Measurements from ENCODE around the gene SLC10A3.
"Not testable (repeated sequence)": the region's sequence is repeated elsewhere in the genome, so short reads cannot be mapped to it uniquely, and the experiment has no call there.

Gene SLC10A3

DNA sequence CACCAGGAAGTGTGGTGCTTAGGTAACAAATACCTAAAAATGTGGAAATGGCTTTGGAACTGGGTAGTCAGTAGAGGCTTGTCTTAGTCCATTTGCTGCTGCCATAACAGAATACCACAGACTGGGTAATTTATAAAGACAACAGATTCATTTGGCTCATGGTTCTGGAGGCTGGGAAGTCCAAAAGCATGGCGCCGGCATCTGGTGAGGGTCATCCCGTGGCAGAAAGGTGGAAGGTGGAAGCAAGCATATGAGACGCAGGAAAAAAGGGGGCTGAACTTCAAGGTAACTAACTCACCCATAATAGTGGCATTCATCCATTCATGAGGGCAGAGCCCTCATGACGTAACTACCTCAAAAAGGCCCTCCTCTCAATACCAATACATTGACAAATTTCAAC lies 19.0 kb upstream of the SLC10A3 start:
- no peak for DNase-seq

DNA sequence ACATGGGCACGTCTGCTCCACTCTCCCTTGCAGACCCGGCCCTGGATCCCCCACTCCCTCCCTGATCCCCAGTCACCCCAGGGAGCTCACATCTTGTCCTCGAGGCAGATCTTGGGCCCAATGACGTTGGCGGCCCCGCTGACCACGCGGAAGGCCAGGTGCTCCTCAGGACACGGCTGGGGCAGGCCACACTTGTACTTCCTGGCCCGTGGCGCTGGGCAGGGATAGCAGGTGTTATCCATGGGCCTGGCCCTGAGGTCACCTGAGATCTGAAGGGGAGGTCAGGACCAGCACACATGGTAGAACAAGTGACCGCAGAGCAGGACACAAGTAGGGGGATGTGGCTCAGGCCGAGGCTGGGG lies 17.9 kb upstream of the SLC10A3 start:
- no peak for DNase-seq

DNA sequence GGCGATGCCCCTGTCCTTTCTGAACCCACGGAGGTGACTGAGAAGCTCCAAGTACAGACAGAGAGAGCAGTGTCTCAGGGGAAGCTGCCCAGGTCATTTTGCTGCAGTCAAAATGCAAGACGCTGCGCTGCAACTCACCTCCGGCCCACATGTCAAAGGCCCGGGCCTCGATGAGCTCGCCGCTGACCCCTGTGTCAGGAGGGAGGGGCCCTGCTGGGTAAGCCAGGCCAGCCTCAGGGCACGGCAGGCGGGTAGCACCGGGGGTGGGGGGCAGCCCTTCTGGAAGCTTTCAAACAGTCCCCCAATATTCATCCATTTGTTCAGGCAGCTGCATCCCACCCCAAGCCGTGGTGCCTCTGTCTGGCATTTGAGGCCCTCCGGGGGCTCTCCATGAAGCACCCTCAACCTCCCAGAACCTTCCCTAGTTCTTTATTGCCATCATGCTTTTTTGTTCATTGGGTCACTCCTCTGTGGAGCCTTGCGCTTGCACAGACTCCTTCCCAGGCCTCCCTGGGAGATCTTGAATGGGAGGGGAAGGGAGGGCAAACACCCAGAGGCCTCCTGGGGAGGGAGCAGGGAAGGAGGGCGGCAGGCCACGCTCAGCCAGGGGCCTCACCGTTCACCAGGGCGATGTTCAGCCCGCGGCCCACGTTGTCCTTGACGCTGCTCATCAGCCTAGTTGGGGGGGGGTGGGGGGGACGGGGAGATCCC lies 17.4 kb upstream of the SLC10A3 start:
- no peak for DNase-seq

DNA sequence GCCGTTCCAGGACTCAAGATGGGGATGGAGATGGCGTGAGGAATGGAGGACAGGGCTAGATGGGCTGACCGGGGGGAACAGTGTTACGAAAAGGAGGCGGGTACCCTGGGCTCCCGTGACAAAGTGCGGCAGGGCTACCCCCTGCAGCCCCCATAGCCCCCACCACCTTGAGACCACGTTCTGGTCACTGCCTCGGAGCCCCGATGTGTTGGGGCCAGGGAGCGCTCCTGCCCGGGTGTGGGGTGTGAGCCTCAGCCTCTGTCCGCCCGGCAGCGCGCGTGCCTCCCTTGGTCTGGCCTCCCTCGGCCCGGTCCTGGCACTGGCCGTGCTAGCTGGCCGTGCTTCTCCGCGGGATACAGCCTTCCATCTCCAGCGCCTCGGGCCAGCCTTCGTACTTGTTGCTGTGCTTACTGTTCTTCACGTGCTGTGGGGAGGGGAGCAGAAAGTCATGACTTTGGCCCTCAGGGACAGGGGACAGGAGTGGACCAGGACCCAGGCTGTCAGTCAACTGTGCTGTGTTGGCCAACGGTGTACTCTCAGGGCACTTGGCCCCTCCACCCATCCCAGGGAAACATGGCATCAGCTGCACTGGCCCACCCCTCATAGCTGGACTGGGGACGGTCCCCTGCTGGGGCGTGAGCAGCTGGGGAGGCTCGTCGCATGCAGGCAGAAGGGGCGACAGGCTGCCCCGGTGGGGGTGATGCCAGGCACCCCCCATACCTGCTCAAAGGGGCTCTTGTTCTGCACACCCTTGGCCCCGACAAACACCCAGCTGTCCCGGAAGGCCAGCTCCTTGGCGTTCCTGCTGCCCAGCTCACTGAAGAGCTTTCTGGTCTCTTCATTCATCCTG lies 16.3 kb upstream of the SLC10A3 start:
- DNase-seq = no peak

DNA sequence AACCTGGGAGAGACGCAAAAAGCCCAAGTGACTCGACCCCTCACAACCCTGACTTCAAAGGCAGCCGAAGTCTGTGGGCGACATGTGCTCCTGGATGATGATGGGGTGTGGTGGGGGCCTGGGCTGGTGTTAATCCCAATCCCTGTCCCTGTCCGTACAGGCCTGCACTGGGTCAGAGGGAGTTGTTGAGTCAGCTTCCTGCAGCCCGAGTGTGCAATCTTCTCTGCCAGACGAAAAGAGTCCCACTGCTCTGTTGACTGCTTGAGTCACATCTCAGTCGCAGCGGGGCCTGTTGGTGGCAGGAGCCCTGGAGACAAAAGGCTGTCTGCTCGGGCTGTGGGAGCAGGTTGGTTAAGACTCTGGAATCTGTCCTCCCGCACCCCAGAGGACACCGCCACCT lies 15.3 kb upstream of the SLC10A3 start:
- no peak for DNase-seq

DNA sequence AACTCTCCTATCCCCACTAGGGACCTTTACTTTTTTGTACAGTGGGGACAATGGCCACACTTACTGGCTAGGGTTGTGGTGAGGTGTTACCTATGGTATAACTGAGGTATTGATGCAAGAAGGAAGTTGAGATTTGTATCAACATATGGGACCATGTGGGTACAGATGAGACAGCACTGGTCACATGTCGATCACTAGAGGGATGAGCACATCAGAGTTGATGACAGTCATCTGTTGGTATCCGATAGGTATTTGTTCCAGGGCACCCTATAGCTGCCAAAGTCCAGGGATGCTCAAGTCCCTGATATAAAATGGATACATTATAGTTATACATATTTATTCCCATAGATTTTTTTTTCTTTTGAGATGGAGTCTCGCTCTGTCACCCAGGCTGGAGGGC lies 12.6 kb upstream of the SLC10A3 start:
- no peak for DNase-seq

DNA sequence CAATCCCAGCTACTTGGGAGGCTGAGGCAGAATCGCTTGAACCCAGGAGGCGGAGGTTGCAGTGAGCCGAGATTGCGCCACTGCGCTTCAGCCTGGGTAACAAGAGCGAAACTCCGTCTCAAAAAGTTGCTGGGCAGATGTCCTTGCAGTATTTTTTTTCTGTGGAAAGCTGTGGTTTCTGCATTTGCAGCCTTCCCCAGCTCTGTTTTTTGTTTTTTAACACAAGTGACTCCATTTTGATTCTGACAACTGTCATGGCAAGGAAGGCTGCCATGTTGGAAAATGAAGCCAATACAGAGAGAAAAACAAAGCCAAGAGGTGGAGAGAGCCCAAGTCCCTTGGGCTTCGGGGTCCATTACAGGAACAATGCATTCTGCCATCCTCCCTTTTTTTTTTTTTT lies 11.7 kb upstream of the SLC10A3 start:
- no peak for DNase-seq

DNA sequence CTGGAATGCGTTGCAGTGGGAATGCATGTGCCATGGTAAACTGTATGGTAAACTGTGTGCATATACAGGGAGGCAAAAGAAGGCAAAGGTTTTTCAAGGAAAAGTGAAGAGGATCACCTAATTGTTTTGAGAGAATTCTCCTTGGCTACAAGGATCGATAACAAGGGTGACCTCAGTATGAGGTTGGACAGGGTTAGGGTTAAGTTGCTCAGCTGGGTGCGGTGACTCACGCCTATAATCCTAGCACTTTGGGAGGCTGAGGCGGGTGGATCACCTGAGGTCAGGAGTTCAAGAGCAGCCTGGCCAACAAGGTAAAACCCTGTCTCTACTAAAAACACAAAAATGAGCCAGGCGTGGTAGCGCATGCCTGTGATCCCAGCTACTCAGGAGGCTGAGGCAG lies 11.0 kb upstream of the SLC10A3 start:
- not testable (repeated sequence) for DNase-seq

DNA sequence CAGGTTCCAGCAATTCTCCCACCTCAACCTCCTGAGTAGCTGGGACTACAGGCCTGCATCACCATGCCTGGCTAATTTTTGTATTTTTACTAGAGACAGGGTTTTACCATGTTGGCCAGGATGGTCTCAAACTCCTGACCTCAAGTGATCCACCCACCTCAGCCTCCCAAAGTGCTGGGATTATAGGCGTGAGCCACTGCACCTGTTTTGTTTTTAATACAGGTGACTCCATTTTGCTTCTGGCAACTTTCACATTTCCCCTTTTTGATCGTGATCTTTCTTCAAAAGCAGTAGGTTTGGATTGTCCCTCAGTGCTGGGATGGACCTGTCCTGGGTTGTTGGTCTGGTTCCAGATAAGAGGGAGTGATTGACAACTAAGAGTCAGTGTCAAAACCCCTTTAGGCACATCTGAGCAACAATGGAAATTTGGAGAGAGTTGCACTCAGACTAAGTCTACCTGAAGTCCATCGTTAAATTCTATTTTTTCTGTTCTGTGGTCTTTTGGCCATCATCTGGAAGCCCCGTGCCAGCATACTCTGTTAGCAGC lies 6.2 kb upstream of the SLC10A3 start:
- not testable (repeated sequence) for DNase-seq

DNA sequence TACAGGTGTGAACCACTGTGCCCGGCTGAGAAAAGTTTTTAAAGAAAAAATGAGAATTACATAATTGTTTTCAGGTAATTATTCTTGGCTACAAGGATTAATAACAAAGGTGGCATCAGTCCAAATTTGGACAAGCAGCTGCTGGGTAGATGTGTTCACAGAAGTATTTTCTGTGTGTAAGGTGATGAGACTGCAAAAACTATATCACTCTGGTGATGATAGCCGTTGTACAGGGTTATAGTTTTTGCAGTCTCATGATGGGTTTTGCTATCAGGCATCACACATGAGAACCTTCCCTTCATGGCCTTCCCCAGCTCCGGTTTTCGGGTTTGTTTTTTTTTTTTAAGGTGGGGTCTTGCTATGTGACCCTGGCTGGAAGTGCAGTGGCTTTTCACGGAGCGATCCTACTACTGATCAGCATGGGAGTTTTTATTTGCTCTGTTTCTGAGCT lies 5.1 kb upstream of the SLC10A3 start:
- DNase-seq = no peak

DNA sequence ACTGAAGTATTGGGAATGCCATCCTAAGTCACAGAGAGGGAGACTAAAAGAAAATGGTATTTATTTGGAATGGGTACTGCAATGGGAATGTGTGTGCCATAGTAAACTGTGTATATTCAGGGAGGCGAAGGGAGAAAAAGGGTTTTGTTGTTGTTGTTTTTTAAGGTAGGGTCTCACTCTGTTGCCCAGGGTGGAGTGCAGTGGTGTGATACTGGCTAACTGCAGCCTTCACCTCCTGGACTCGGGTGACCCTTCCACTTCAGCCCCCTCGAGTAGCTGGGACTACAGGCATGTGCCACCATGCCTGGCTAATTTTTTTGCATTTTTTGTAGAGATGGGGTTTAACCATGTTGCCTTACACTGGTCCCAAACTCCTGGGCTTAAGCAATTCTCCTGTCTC lies 4.3 kb upstream of the SLC10A3 start:
- no peak for DNase-seq

DNA sequence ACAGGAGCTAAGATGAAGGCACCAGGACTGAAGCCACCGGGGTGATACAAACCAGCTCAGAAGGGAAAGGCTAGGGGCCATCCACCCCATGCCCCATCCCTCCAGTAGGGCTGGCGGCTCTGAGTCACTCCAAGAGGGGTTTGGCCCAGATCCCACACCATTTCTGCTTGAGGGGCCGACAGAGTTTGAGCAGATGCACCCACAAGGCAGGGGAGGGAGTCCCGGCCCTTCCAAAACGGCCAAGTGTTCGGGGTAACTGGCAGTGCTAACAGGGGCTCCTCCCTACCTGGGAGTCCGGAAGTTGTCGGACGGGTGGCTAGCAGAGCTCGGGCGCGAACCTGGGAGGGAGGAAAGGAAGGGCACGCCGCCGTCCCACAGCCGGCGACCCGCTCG lies 412 bp downstream of the SLC10A3 start:
- DNase-seq = no peak

DNA sequence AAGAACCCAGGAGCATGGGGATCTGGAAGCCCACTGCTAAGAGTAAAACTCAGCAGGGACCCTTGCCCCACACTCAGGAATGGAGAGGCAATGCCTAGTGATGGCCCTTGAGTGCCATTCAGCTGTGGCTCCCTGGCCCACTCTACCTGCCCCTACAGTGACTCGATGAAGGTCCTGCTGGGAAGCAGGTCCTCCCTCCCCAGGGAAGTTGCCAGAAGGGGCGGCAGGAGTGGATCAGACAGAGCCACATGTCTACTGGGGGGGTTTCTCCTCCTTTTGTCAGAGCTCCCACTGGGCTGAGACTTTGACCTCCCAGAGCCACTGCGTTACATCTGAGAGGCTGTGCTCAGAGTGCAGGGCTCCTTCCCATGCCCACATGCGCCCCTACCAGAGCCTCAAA lies 1.2 kb downstream of the SLC10A3 start:
- no peak for DNase-seq

DNA sequence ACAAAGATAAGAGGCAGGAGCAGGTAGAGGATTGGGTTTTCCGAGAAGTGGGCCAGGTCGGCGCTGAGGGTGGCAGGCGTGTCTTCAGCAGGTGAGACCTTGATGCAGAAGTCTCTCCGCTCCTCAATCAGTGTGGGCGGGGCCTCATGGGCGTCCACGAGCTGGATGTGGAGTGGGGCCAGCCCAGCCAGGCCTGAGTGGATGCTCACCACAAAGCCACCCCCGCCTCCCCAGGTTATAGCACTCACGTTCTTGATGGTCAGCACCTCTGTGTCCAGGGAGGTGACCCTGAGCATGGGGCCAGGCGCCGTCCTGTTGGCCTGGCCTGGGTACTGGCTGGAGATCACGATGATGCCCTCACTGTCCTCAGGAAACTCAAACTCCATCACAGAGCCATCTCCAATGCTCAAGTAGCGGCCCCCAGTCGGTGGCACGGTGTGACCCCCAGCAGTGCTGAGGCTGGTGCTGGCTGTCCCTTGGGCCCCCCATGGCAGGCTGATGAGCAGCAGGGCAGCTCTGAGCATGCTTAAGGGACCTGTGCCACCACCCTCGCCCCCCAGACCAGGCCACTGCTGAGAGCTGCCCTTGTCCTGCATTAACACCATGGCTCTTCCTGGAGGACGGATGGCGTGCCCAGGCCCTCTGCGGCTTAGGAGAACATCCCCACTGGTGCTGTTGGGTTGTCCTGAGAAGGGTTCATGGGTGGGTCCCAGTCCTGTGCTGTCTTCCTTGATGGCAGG lies 1.9 kb downstream of the SLC10A3 start:
- DNase-seq = no peak

DNA sequence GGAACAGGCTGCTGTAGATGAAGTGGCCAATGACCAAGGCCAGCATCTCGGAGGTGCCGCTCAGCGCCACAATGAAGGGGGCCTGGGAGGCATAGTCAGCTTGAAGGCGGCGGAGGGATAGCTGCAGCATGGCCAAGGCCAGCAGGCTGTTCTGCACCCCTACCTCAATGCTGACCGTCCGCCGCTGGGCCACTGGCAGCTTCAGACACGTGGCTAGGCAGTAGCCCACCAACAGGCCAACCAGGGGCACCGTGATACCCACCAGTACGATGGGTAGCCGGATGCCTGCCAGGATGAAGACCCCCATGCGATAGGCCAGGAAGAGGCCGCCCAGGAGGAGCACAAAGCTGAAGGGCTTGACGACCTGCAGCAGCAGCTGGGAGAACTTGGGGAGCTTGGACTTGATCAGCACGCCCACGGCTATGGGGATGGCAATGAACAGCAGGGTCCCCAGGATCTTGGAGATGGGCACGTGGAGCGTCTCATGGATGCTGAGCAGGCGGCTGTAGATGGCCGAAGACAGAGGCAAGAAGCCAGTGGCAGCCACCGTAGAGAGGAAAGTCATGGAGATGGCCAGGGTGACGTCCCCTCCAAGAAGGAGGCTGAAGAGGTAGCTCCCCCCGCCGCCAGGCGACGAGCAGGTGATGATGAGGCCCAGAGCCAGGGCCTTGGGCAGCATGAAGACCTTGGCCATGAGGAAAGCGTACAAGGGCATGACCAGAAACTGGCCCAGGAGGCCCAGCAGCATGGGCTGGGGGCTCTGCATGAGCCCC lies 2.7 kb downstream of the SLC10A3 start:
- no peak for DNase-seq

DNA sequence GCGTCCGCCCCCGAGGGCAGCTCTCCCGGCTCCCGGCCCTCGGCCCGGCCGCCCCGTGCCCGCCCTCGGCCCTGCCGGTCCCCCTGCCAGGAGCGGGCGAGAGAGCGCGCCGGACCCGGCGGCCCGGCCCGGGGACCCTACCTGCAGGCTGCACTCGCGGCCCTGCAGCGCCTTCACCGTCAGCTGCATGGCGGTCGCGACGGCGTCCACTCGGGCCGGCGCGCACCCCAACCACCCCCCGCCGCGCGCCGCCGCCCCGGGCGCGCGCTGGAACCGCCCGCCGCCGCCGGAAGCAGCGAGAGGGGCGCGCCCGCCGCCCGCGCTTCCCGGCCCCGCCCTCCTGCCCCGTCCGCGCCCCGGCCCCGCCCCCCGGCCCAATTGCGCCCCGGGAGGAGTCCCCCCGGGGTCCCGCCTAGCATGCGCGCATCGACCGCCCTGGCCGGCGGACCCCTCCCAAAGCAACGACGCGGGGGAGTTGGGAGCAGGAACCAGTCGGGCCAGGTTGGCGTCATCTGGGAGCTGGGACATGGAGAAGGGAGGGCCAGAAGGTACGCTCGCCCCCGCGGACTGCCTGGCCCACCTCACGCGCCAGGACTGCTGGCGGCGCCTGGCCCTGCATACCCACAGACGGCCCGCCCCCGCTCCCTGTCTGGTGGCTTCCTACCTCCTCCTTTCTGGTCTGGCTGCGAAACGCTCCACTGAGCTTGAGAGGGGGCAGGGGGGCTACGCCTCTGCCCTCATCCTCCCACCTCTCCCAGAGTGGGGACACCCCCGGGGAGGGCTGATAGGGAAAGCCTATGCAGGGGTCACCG lies 3.8 kb downstream of the SLC10A3 start, which contains the start of gene UBL4A:
UBL4A (minus strand) TSS at position 220 of the 812 bp plus-strand sequence; CDS start at position 189, 31 bp downstream.
- peak; percentile 18 to 50 for DNase-seq

DNA sequence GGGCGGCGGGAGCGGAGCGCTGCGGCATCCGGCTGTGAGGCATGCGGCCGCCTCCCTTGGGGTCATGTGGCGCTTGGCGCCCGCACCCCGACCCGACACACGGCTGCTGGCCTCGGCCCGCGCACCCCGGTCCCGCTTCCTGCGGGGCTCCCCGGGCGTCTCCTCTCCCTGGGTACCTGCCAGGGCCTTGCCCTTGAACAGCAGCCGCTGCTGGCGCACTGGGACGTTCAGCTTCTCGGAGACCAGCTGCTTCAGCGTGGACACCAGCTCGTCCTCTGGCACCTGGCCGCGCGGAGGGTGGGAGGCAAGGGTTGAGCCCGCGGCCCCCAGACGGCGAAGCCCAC lies 4.4 kb downstream of the SLC10A3 start:
- no peak for DNase-seq

DNA sequence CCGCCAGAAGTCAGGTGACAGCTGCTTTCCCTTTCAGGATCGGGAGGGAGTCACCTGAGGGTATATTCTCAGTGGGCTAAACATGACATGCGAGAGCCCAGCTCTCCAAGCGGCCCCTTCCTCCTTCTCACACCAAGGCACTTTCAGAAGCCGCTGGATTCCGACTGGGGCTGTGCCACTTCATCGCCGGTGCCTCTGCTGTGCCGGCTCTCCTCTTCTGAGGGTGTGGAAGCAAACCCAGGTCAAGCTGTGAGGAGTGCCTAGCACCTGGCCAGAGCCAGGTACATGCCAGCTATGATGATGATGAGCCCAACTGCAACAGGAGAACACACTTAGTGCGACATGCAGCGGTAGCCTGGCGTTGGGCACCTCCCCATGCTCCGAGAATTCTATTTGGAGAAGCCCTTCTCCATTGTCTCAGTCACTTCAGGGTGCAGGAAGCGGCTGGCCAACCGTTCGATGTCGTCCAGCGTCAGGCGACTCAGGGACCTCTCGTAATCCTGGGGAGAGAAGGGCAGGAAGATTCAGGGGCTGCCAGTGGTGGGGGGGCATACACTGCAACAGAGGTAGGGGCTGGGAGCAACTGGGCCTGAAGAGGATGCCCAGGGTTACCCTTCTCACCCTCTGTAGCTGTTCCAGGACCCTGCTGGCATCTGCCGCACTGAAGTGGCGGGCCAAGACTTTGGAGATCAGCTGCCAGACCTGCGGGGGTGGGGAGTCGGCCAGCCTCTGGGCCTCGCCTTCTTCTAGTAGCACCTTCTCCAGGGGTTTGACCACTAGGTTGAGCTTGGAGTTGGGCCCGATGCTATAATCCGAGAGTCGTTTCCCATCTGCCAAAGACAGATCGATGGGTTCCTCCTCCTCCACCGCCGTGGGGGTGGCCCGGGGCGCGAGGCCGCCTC lies 5.0 kb downstream of the SLC10A3 start:
- no peak for DNase-seq

DNA sequence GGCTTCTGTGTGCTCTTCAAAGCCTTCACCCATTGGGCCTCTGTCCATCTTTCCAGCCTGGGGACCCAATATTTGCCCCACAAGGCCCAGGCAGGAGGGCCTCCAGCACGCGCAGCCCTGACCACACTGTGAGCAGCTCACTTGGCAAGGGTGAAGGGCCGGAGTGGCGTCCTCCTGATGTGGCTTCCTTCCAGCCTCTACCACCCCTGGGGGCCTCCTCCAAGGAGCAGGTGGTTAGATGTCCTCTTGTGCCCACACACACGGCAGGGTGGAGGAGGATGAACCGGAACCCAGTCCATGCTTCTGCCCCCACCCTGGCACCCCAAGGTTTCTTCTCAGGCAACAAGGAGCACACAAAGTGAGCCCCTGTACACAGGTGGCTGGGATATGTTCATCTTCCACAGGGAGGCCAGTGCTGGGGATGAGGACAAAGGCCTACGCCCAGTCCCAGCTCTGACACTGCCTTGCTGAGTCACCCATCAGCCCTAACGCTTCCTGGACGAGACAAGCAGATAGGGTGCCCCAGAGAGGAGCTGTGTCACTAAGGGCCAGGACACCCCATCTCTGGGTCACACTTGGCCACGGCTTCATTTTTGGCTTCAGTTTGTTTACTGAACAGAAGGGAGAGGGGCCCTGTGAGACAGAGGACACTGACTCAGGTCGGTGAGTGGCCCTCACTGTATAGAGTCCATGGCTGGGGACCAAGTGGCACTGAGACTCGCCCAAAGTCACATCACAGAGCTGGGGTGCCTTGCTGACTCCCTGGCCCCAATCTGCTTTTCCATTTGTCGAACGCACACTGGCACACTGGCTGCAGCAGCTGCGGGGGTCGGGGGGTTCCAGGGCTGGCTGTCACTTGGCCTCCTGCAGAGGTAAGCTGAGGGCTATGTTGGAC lies 5.9 kb downstream of the SLC10A3 start:
- no peak for DNase-seq

DNA sequence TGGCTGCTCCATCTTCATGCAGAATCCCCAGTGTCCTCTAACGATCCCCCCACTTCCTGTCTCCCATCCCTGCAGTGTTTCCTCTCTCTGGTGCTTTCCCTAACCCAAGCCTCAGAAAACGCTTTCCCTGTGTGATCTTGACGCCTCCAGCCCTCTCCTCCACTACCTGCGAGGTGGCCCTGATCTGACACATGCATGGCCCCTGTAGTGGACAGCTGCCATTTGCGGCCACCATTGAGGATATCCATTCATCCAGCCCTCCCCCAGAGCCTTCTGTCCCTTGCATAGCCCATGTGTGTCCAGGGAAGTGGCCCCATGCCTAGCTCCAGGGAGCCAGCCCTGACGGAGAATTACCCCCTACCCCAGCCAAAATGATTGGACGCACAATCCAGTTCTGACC lies 7.1 kb downstream of the SLC10A3 start:
- no peak for DNase-seq
